IPS DF 4.7 (cell line): ENCODE data around the gene PDE3B.
"Not testable (repeated sequence)": the region's sequence is repeated elsewhere in the genome, so short reads cannot be mapped to it uniquely, and the experiment has no call there.

Experiments
- DNase-seq: peaks from one replicate; pipeline ENCODE4 v3.0.0-alpha.2; 2013; ENCODE audit warnings: low spot score; ENCODE audit errors: extremely low read depth

PDE3B gene

GRCh38 chr11:14641801-14642200 is 1.8 kb upstream of the PDE3B start:
- DNase-seq, result no peak

GRCh38 chr11:14642453-14642852 is 1.2 kb upstream of the PDE3B start:
- DNase-seq, result no peak

GRCh38 chr11:14642873-14643696 is 519 bp upstream of the PDE3B start:
- no peak for DNase-seq

GRCh38 chr11:14644226-14645014 is 816 bp downstream of the PDE3B start:
- no peak for DNase-seq

- DNase-seq, result no peak
Measured at GRCh38 chr11:14645015-14645912, 1.7 kb downstream of the PDE3B start.

- DNase-seq, result no peak
Measured at GRCh38 chr11:14645985-14646900, 2.6 kb downstream of the PDE3B start.

- DNase-seq, result no peak
Measured at GRCh38 chr11:14650064-14650463, 6.5 kb downstream of the PDE3B start.

GRCh38 chr11:14653090-14653489 is 9.5 kb downstream of the PDE3B start:
- no peak for DNase-seq

GRCh38 chr11:14655435-14655834 is 11.8 kb downstream of the PDE3B start:
- DNase-seq, result no peak

- no peak for DNase-seq
Measured at GRCh38 chr11:14656536-14657457, 13.2 kb downstream of the PDE3B start.

GRCh38 chr11:14657841-14658240 is 14.2 kb downstream of the PDE3B start:
- DNase-seq, result no peak

- DNase-seq, result not testable (repeated sequence)
Measured at GRCh38 chr11:14664926-14665325, 21.3 kb downstream of the PDE3B start.

- DNase-seq, result not testable (repeated sequence)
Measured at GRCh38 chr11:14667329-14667728, 23.7 kb downstream of the PDE3B start.

GRCh38 chr11:14668731-14669301 is 25.2 kb downstream of the PDE3B start:
- no peak for DNase-seq

GRCh38 chr11:14669499-14669898 is 25.9 kb downstream of the PDE3B start:
- DNase-seq, result no peak

GRCh38 chr11:14669958-14670357 is 26.4 kb downstream of the PDE3B start:
- DNase-seq, result no peak

- DNase-seq, result no peak
Measured at GRCh38 chr11:14672635-14673034, 29.0 kb downstream of the PDE3B start.

GRCh38 chr11:14673421-14673820 is 29.8 kb downstream of the PDE3B start:
- DNase-seq, result no peak

GRCh38 chr11:14673824-14674405 is 30.3 kb downstream of the PDE3B start:
- no peak for DNase-seq
